Right lung (tissue), 5 donors: ENCODE measurements around the gene BAIAP2L1. TPM values are rescaled to one million over a fixed set of nuclear protein-coding genes. Genes with fewer than 3 reads are reported as not detected.

ENCODE experiments used
- DNase-seq, 2 donors: peaks; one replicate each; pipeline ENCODE4 v3.0.0-alpha.2; 2013
- polyA plus RNA-seq, 5 donors: library from polyadenylated mRNA; unstranded; fragments of 120-200 nt; gene quantifications; one replicate each; pipeline versions ENCODE4 v1.2.1 to v1.2.3, GENCODE V29; 2013; ENCODE audit warnings: inconsistent platforms in 1 of 5, low replicate concordance in 1 of 5; ENCODE audit not compliant: insufficient read length in 5 of 5, insufficient read depth in 1 of 5

The BAIAP2L1 gene
- polyA plus RNA-seq, 5 donors, result 18.7 to 23.7 (median 20.6) TPM

GRCh38 chr7:98280791-98281756, 119.8 kb downstream of the BAIAP2L1 start, which contains the start of gene BRI3:
Gene BRI3, plus strand, starts transcription at chr7:98281686. Its CDS starts 110 bp downstream, at chr7:98281796.
- peak; percentile 79 to 84 for DNase-seq

GRCh38 chr7:98280296-98280695, 120.6 kb downstream of the BAIAP2L1 start:
- DNase-seq, result no peak

- no peak for DNase-seq
Observed at GRCh38 chr7:98278936-98279335, 122.0 kb downstream of the BAIAP2L1 start.

- no peak for DNase-seq
Observed at GRCh38 chr7:98278408-98278807, 122.5 kb downstream of the BAIAP2L1 start.

GRCh38 chr7:98276241-98276761, 124.6 kb downstream of the BAIAP2L1 start:
- no peak for DNase-seq

GRCh38 chr7:98267303-98267702, 133.6 kb downstream of the BAIAP2L1 start:
- DNase-seq, result no peak

- DNase-seq, result no peak
Observed at GRCh38 chr7:98266840-98267239, 134.1 kb downstream of the BAIAP2L1 start.

GRCh38 chr7:98265841-98266271, 135.0 kb downstream of the BAIAP2L1 start:
- no peak for DNase-seq

GRCh38 chr7:98257701-98258100, 143.2 kb downstream of the BAIAP2L1 start:
- DNase-seq, result no peak

- no peak for DNase-seq
Observed at GRCh38 chr7:98256431-98256830, 144.5 kb downstream of the BAIAP2L1 start.

GRCh38 chr7:98254951-98255610, 145.8 kb downstream of the BAIAP2L1 start:
- DNase-seq, result no peak

GRCh38 chr7:98254516-98254915, 146.4 kb downstream of the BAIAP2L1 start:
- no peak for DNase-seq

- DNase-seq, result no peak
Observed at GRCh38 chr7:98252425-98253054, 148.3 kb downstream of the BAIAP2L1 start.

- peak; percentile 92 for DNase-seq
Observed at GRCh38 chr7:98251601-98252424, 149.1 kb downstream of the BAIAP2L1 start, which contains the start of gene TECPR1. Gene TECPR1, minus strand, starts transcription at chr7:98252232. Its CDS starts 6,086 bp downstream, at chr7:98246146.

- DNase-seq, result no peak
Observed at GRCh38 chr7:98251231-98251600, 149.7 kb downstream of the BAIAP2L1 start.

GRCh38 chr7:98250789-98251188, 150.1 kb downstream of the BAIAP2L1 start:
- no peak for DNase-seq

- no peak for DNase-seq
Observed at GRCh38 chr7:98249106-98249505, 151.8 kb downstream of the BAIAP2L1 start.

GRCh38 chr7:98248156-98248555, 152.7 kb downstream of the BAIAP2L1 start:
- no peak for DNase-seq

- DNase-seq, result no peak
Observed at GRCh38 chr7:98244871-98245270, 156.0 kb downstream of the BAIAP2L1 start.

- DNase-seq, result no peak
Observed at GRCh38 chr7:98242934-98243333, 158.0 kb downstream of the BAIAP2L1 start.

- no peak for DNase-seq
Observed at GRCh38 chr7:98242342-98242741, 158.5 kb downstream of the BAIAP2L1 start.
